Forelimb muscle (tissue), 1 donor: ENCODE data around the gene CLDN9. TPM values are rescaled to one million over a fixed set of nuclear protein-coding genes. Genes with fewer than 3 reads are reported as not detected.

Experiments used
- DNase-seq: peaks from one replicate; pipeline ENCODE4 v3.0.0-alpha.2; 2013; ENCODE audit warnings: low read depth
- polyA plus RNA-seq: library from polyadenylated mRNA; unstranded; fragments of 120-200 nt; gene quantifications from one replicate; pipeline ENCODE4 v1.2.1, GENCODE V29; 2013; ENCODE audit not compliant: insufficient read length

Gene CLDN9
- polyA plus RNA-seq, 1 donor: 3.6 TPM

GRCh38 chr16:2974319-2975056 is 38.2 kb upstream of the CLDN9 start:
- DNase-seq: no peak

- no peak for DNase-seq
Observed at GRCh38 chr16:2975161-2975795, 37.4 kb upstream of the CLDN9 start.

- no peak for DNase-seq
Observed at GRCh38 chr16:2976201-2976600, 36.5 kb upstream of the CLDN9 start.

- DNase-seq: no peak
Observed at GRCh38 chr16:2976673-2977072, 36.0 kb upstream of the CLDN9 start.

GRCh38 chr16:2977440-2977839 is 35.3 kb upstream of the CLDN9 start:
- no peak for DNase-seq

- DNase-seq: no peak
Observed at GRCh38 chr16:2979669-2980226, 33.0 kb upstream of the CLDN9 start.

GRCh38 chr16:2980227-2981176 is 32.2 kb upstream of the CLDN9 start, which contains the start of gene PKMYT1:
Gene PKMYT1, minus strand, starts transcription at chr16:2980446. Its CDS starts 789 bp downstream, at chr16:2979657.
- peak; percentile 62 for DNase-seq

- DNase-seq: no peak
Observed at GRCh38 chr16:2981177-2981898, 31.4 kb upstream of the CLDN9 start.

GRCh38 chr16:2981899-2982250 is 30.8 kb upstream of the CLDN9 start:
- DNase-seq: no peak

- no peak for DNase-seq
Observed at GRCh38 chr16:2982402-2982801, 30.3 kb upstream of the CLDN9 start.

- DNase-seq: no peak
Observed at GRCh38 chr16:2983706-2984136, 29.0 kb upstream of the CLDN9 start.

- DNase-seq: no peak
Observed at GRCh38 chr16:2985462-2985861, 27.3 kb upstream of the CLDN9 start.

GRCh38 chr16:2985893-2986355 is 26.8 kb upstream of the CLDN9 start:
- DNase-seq: no peak

- no peak for DNase-seq
Observed at GRCh38 chr16:2986623-2987188, 26.0 kb upstream of the CLDN9 start.

- DNase-seq: no peak
Observed at GRCh38 chr16:2987286-2987685, 25.4 kb upstream of the CLDN9 start.

GRCh38 chr16:2987833-2988232 is 24.9 kb upstream of the CLDN9 start:
- DNase-seq: no peak

GRCh38 chr16:2988590-2989099 is 24.1 kb upstream of the CLDN9 start:
- no peak for DNase-seq

- DNase-seq: no peak
Observed at GRCh38 chr16:2990891-2991290, 21.8 kb upstream of the CLDN9 start.

- DNase-seq: no peak
Observed at GRCh38 chr16:2991566-2992261, 21.0 kb upstream of the CLDN9 start.
